ENCODE results near the gene ARHGAP6.

DNA sequence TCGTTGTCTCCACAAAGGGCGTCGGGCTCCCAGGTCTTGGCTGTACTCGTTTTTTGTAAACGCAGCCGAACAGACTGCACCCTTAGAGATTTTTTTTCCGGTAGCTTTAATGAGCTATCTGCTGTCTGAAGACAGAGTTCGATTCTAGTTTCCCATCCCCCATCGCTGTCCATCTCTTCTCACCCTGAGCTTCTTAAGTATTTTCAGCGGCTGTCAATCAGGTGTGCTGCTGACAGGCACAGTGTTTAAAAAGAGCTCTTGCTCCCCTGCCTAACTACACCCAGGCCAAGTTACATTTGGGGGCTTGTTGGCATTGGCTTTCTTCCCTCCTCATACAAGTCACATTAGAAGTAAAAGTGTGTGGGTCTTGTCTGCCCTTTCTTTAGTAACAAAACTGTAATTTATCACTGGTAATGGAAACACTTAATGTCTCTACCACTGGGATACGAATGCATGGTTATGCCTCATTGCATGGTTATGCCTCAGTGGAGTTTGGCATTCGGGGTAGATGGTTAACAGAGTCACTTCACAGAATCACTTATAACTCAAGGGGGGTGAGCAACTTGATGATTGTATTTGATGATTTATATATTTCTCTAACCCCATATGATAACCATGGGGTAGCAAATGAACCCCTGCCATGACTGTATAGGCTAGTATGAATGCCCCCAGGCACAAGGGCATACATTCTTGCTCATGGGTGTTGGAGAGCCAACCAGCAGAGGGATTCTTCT is 1.4 kb upstream of the ARHGAP6 start:
- TF ChIP-seq, protein P1, sequence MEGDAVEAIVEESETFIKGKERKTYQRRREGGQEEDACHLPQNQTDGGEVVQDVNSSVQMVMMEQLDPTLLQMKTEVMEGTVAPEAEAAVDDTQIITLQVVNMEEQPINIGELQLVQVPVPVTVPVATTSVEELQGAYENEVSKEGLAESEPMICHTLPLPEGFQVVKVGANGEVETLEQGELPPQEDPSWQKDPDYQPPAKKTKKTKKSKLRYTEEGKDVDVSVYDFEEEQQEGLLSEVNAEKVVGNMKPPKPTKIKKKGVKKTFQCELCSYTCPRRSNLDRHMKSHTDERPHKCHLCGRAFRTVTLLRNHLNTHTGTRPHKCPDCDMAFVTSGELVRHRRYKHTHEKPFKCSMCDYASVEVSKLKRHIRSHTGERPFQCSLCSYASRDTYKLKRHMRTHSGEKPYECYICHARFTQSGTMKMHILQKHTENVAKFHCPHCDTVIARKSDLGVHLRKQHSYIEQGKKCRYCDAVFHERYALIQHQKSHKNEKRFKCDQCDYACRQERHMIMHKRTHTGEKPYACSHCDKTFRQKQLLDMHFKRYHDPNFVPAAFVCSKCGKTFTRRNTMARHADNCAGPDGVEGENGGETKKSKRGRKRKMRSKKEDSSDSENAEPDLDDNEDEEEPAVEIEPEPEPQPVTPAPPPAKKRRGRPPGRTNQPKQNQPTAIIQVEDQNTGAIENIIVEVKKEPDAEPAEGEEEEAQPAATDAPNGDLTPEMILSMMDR (IDR thresholded peaks at IDR 0.05) = no peak
- no peak for TF ChIP-seq POLR2A (IDR thresholded peaks at IDR 0.05)

Data from uterus (tissue), 2 donors.